Measurements from ENCODE around the gene PPP1CC. TPM values are rescaled to one million over a fixed set of nuclear protein-coding genes. Genes with fewer than 3 reads are reported as not detected.

PPP1CC gene
- total RNA-seq, 6 experiments from 2014 or later: 32.8 to 51.7 (median 36.2) TPM

- H3K36me3 ChIP-seq: no peaks in the 10 kb centered on the region
- intact Hi-C loops (cut with DNase I): no loop called here
- no peak for ATAC-seq
Measured at GRCh38 chr12:110696283-110696682, 46.4 kb downstream of the PPP1CC start.

GRCh38 chr12:110694330-110694901 lies 48.3 kb downstream of the PPP1CC start:
- peak; percentile 37 to 54 (median 45) for ATAC-seq
- TF ChIP-seq CTCF (IDR thresholded peaks at IDR 0.05): no peak
- no peak for TF ChIP-seq POLR2A (IDR thresholded peaks at IDR 0.05)
- H3K27ac ChIP-seq: peak overlapping the region in 1 of 3 donors; percentile 2
- H3K27me3 ChIP-seq: no peaks in the 10 kb centered on the region
- 57% methylated on average over 8 of the region's 12 CpGs for WGBS (ENCODE audit: insufficient coverage, low coverage, low lambda C conversion rate, missing lambda C conversion rate)
- no peaks in the 10 kb centered on the region for H3K9me3 ChIP-seq
- no peaks in the 10 kb centered on the region for H3K36me3 ChIP-seq
- peaks cover 0 to 8% (median 0%) of the 10 kb centered on the region in 4 donors for H3K4me1 ChIP-seq
- no peak overlapping the region for H3K4me3 ChIP-seq
- intact Hi-C loops (cut with DNase I): no loop called here
- peak in 2 of 3 donors; percentile 53 to 68 for DNase-seq

More at GRCh38 chr12:110696283-110696682, 46.4 kb downstream of the PPP1CC start:
- no peak overlapping the region for H3K27ac ChIP-seq
- 73% methylated on average over 3 of the region's 3 CpGs for WGBS (ENCODE audit: insufficient coverage, low coverage, low lambda C conversion rate, missing lambda C conversion rate)
- H3K9me3 ChIP-seq: no peaks in the 10 kb centered on the region
- no peak for DNase-seq
- no peaks in the 10 kb centered on the region for H3K27me3 ChIP-seq
- peaks cover 0 to 8% (median 0%) of the 10 kb centered on the region in 4 donors for H3K4me1 ChIP-seq
- no peak for TF ChIP-seq POLR2A (IDR thresholded peaks at IDR 0.05)
- TF ChIP-seq CTCF (IDR thresholded peaks at IDR 0.05): no peak
- H3K4me3 ChIP-seq: no peak overlapping the region

- H3K27ac ChIP-seq: peak overlapping the region in 1 of 3 donors; percentile 2
- H3K36me3 ChIP-seq: no peaks in the 10 kb centered on the region
- intact Hi-C loops (cut with DNase I): no loop called here
- no peaks in the 10 kb centered on the region for H3K9me3 ChIP-seq
- ATAC-seq: no peak
- no peaks in the 10 kb centered on the region for H3K27me3 ChIP-seq
- TF ChIP-seq POLR2A (IDR thresholded peaks at IDR 0.05): no peak
- no peak for TF ChIP-seq CTCF (IDR thresholded peaks at IDR 0.05)
- 68% methylated on average over 7 of the region's 7 CpGs for WGBS (ENCODE audit: insufficient coverage, low coverage, low lambda C conversion rate, missing lambda C conversion rate)
- no peak for DNase-seq
- H3K4me3 ChIP-seq: no peak overlapping the region
- peaks cover 0 to 8% (median 0%) of the 10 kb centered on the region in 4 donors for H3K4me1 ChIP-seq
Measured at GRCh38 chr12:110693731-110694130, 49.0 kb downstream of the PPP1CC start.

GRCh38 chr12:110690127-110690430 lies 52.6 kb downstream of the PPP1CC start:
- peaks cover 0 to 8% (median 0%) of the 10 kb centered on the region in 4 donors for H3K4me1 ChIP-seq
- H3K36me3 ChIP-seq: no peaks in the 10 kb centered on the region
- ATAC-seq (no peak), DNase-seq (no peak)
- H3K4me3 ChIP-seq: no peak overlapping the region
- H3K9me3 ChIP-seq: no peaks in the 10 kb centered on the region
- 70% methylated on average over 2 of the region's 4 CpGs for WGBS (ENCODE audit: insufficient coverage, low coverage, low lambda C conversion rate, missing lambda C conversion rate)
- TF ChIP-seq CTCF (IDR thresholded peaks at IDR 0.05) (no peak), POLR2A (IDR thresholded peaks at IDR 0.05) (no peak)
- no peak overlapping the region for H3K27ac ChIP-seq
- intact Hi-C loops (cut with DNase I): no loop called here
- no peaks in the 10 kb centered on the region for H3K27me3 ChIP-seq

All from right lobe of liver (tissue), 6 donors.